ENCODE data around the gene RCOR2. TPM values are rescaled to one million over a fixed set of nuclear protein-coding genes. Genes with fewer than 3 reads are reported as not detected.

Gene RCOR2
- total and polyA plus RNA-seq, 10 donors = 0.07 to 0.52 (median 0.19) TPM; not detected in 2

- WGBS, 5 donors = 91 to 96% (median 94%) methylated on average over 6 of the region's 6 CpGs
- Histone ChIP-seq H3K4me1 (peaks cover 15 to 96% (median 71%) of the 10 kb centered on the region in 6 donors), H3K27ac (no peak overlapping the region), H3K36me3 (peaks cover 0 to 45% (median 8%) of the 10 kb centered on the region in 6 donors), H3K27me3 (replicated peaks in 1 of 7) (no peaks in the 10 kb centered on the region), H3K4me3 (no peak overlapping the region), H3K9me3 (no peaks in the 10 kb centered on the region)
- DNase-seq = no peak
- intact Hi-C loops (cut with DNase I; ENCODE audit: low total_unique reads) = loop anchor here (5.0 kb wide), 1 partner anchor 35 kb away; no protein-coding TSS in a partner anchor
- TF ChIP-seq POLR2AphosphoS5 (IDR thresholded peaks at IDR 0.05) (no peak), POLR2A (IDR thresholded peaks at IDR 0.05) (no peak)
- TF ChIP-seq, protein P1, sequence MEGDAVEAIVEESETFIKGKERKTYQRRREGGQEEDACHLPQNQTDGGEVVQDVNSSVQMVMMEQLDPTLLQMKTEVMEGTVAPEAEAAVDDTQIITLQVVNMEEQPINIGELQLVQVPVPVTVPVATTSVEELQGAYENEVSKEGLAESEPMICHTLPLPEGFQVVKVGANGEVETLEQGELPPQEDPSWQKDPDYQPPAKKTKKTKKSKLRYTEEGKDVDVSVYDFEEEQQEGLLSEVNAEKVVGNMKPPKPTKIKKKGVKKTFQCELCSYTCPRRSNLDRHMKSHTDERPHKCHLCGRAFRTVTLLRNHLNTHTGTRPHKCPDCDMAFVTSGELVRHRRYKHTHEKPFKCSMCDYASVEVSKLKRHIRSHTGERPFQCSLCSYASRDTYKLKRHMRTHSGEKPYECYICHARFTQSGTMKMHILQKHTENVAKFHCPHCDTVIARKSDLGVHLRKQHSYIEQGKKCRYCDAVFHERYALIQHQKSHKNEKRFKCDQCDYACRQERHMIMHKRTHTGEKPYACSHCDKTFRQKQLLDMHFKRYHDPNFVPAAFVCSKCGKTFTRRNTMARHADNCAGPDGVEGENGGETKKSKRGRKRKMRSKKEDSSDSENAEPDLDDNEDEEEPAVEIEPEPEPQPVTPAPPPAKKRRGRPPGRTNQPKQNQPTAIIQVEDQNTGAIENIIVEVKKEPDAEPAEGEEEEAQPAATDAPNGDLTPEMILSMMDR (IDR thresholded peaks at IDR 0.05 in 8 of 11, conservative IDR thresholded peaks at IDR 0.05 in 3 of 11) = no peak
Observed at GRCh38 chr11:63877658-63878241, 39.2 kb downstream of the RCOR2 start.

- peaks cover 18 to 96% (median 71%) of the 10 kb centered on the region in 6 donors for H3K4me1 ChIP-seq
- DNase-seq = no peak
- H3K27ac ChIP-seq = no peak overlapping the region
- intact Hi-C loops (cut with DNase I; ENCODE audit: low total_unique reads) = loop anchor here (5.0 kb wide), 1 partner anchor 34 kb away; no protein-coding TSS in a partner anchor
- no peak overlapping the region for H3K4me3 ChIP-seq
- no peaks in the 10 kb centered on the region for H3K27me3 ChIP-seq (replicated peaks in 1 of 7)
- WGBS, 5 donors = 88 to 96% (median 93%) methylated on average over 6 of the region's 6 CpGs
- peaks cover 0 to 45% (median 8%) of the 10 kb centered on the region in 6 donors for H3K36me3 ChIP-seq
- no peaks in the 10 kb centered on the region for H3K9me3 ChIP-seq
- no peak for TF ChIP-seq POLR2AphosphoS5 (IDR thresholded peaks at IDR 0.05)
Observed at GRCh38 chr11:63876616-63877015, 40.3 kb downstream of the RCOR2 start.

DNA sequence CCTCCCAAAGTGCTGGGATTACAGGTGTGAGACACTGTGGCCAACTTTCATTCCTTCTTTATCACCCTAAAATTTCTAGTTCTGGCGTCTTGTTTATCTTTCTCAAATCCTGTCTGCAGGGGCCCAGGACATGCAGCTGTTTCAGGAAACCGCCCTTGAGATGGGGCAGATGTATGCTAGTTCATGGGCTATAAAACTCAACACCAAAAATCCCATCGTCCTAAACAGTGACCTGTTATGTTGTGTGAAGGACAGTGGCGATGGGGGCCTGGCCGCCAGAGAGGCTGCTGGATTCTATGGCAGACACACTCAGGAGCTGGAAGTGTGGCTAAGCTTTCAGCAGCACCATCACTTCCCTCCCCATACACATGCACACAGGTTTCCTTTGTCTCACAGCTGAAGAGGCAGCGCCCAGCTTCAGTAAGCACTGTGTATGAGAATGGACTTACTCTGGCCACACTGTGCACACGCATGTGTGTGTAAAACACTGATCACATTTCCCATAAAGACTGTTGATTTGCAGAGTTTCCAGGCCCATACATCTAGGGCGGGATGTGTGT, 41.4 kb downstream of the RCOR2 start:
- intact Hi-C loops (cut with DNase I; ENCODE audit: low total_unique reads) = loop anchor here (5.0 kb wide), 1 partner anchor 33 kb away; no protein-coding TSS in a partner anchor
- TF ChIP-seq POLR2AphosphoS5 (IDR thresholded peaks at IDR 0.05) (no peak), POLR2A (IDR thresholded peaks at IDR 0.05) (no peak)
- TF ChIP-seq, protein P1 (IDR thresholded peaks at IDR 0.05 in 8 of 11, conservative IDR thresholded peaks at IDR 0.05 in 3 of 11) = no peak
- Histone ChIP-seq H3K36me3 (peaks cover 0 to 45% (median 8%) of the 10 kb centered on the region in 6 donors), H3K4me3 (no peak overlapping the region), H3K4me1 (peaks cover 23 to 96% (median 71%) of the 10 kb centered on the region in 6 donors), H3K27me3 (replicated peaks in 1 of 7) (no peaks in the 10 kb centered on the region), H3K27ac (no peak overlapping the region), H3K9me3 (no peaks in the 10 kb centered on the region)
- WGBS, 5 donors = 88 to 93% (median 89%) methylated on average over 8 of the region's 8 CpGs
- DNase-seq = no peak

GRCh38 chr11:63874511-63874910, 42.5 kb downstream of the RCOR2 start:
- Histone ChIP-seq H3K36me3 (peaks cover 0 to 43% (median 8%) of the 10 kb centered on the region in 6 donors), H3K27me3 (replicated peaks in 1 of 7) (no peaks in the 10 kb centered on the region), H3K27ac (peak overlapping the region in 4 of 8 donors; percentile 22 to 83 (median 54)), H3K4me3 (no peak overlapping the region), H3K9me3 (no peaks in the 10 kb centered on the region), H3K4me1 (peaks cover 26 to 96% (median 71%) of the 10 kb centered on the region in 6 donors)
- DNase-seq = no peak
- TF ChIP-seq POLR2A (IDR thresholded peaks at IDR 0.05) (no peak), POLR2AphosphoS5 (IDR thresholded peaks at IDR 0.05) (no peak)
- TF ChIP-seq, protein P1 (IDR thresholded peaks at IDR 0.05 in 8 of 11, conservative IDR thresholded peaks at IDR 0.05 in 3 of 11) = no peak
- intact Hi-C loops (cut with DNase I; ENCODE audit: low total_unique reads) = no loop called here
- 70 to 78% (median 76%) methylated on average over 6 of the region's 6 CpGs for WGBS, 5 donors
